ENCODE measurements around the gene MYO5A. TPM values are rescaled to one million over a fixed set of nuclear protein-coding genes. Genes with fewer than 3 reads are reported as not detected.

The MYO5A gene
- total RNA-seq, 1 experiment from 2014 or later, result 21.8 TPM

GRCh38 chr15:52537459-52537858 lies 8.8 kb upstream of the MYO5A start:
- H4K8ac ChIP-seq (replicated peaks; ENCODE audit: insufficient read length, low read depth, low read length), result no peak overlapping the region
- no peak overlapping the region for H3K14ac ChIP-seq (ENCODE audit: insufficient read depth, low read length)
- H3K4ac ChIP-seq (ENCODE audit: low read depth, low read length), result no peak overlapping the region
- H4K20me1 ChIP-seq (ENCODE audit: control insufficient read depth, insufficient read depth, insufficient read length), result no peaks in the 10 kb centered on the region
- no peak overlapping the region for H3K56ac ChIP-seq (ENCODE audit: insufficient read length, low read depth, low read length)
- no peak overlapping the region for H2BK120ac ChIP-seq (ENCODE audit: low read depth, low read length, poor library complexity, severe bottlenecking)
- H3K9me3 ChIP-seq (ENCODE audit: control insufficient read depth, low read depth, low read length), result no peaks in the 10 kb centered on the region
- TF ChIP-seq CTCF (conservative IDR thresholded peaks at IDR 0.05), result no peak
- H3K27me3 Mint-ChIP-seq (ENCODE audit: low read depth), result peaks cover 9% of the 10 kb centered on the region
- no peak overlapping the region for H3K4me2 ChIP-seq (ENCODE audit: insufficient read depth, insufficient read length, low read length)
- no peaks in the 10 kb centered on the region for H3K4me1 Mint-ChIP-seq
- no peak overlapping the region for H3K4me3 Mint-ChIP-seq
- no CpG with 5 or more reads among the region's 8 CpGs for WGBS (ENCODE audit: extremely low coverage, insufficient read length, low lambda C conversion rate)
- no peak overlapping the region for H2BK20ac ChIP-seq (ENCODE audit: low read depth, low read length, poor library complexity, severe bottlenecking)
- no peaks in the 10 kb centered on the region for H3K79me2 ChIP-seq (ENCODE audit: insufficient read depth, low read length)
- no peak overlapping the region for H2BK12ac ChIP-seq (ENCODE audit: insufficient read length, low read depth, low read length)
- no peak overlapping the region for H3K23ac ChIP-seq (ENCODE audit: insufficient read length, low read depth, low read length)
- no peak overlapping the region for H3T11ph ChIP-seq (ENCODE audit: low read length)
- H3K9me3 Mint-ChIP-seq, result peaks cover 21 to 22% of the 10 kb centered on the region in 2 experiments
- DNase-seq, result no peak
- no peaks in the 10 kb centered on the region for H3K4me1 ChIP-seq (ENCODE audit: insufficient read depth, low read length)
- H3K23me2 ChIP-seq (ENCODE audit: insufficient read length, low read depth, low read length, poor library complexity, severe bottlenecking), result no peaks in the 10 kb centered on the region
- H2BK5ac ChIP-seq (ENCODE audit: insufficient read length, low read length), result no peak overlapping the region
- H2AK5ac ChIP-seq (ENCODE audit: insufficient read length, low read length), result no peak overlapping the region
- H3K27ac ChIP-seq (ENCODE audit: insufficient read length, low read depth, low read length), result no peak overlapping the region
- H3K36me3 Mint-ChIP-seq (ENCODE audit: insufficient read depth in 1 of 3, low read depth in 3 of 3), result peaks cover 0 to 16% (median 12%) of the 10 kb centered on the region in 3 experiments; a peak in 5 of 7 replicates
- H4K91ac ChIP-seq (ENCODE audit: insufficient read length, low read depth, low read length), result no peak overlapping the region
- H3K27ac Mint-ChIP-seq, result no peak overlapping the region
- H4K5ac ChIP-seq (ENCODE audit: insufficient read length, low read depth, low read length), result no peak overlapping the region
- H3K79me1 ChIP-seq (ENCODE audit: insufficient read depth, low read depth, low read length, poor library complexity, severe bottlenecking), result no peaks in the 10 kb centered on the region
- H2BK15ac ChIP-seq (ENCODE audit: low read depth, low read length), result no peak overlapping the region
- H3K9ac ChIP-seq (ENCODE audit: extremely low read depth, insufficient read length, low read length), result no peak overlapping the region
- H3K27me3 ChIP-seq (ENCODE audit: insufficient read depth, low read length), result no peaks in the 10 kb centered on the region
- H2AFZ ChIP-seq (ENCODE audit: low read length), result no peak overlapping the region
- no peak overlapping the region for H3K18ac ChIP-seq (ENCODE audit: insufficient read length, low read depth, low read length)
